H1 (cell line): ENCODE results near the gene SYMPK.

Source experiments
- BRCA1 ChIP-seq: IDR thresholded peaks from 2 replicates; pipeline ENCODE4 v1.6.1; 2012; ENCODE audit warnings: low read depth, low read length, improper control_type of control experiment
- CEBPB ChIP-seq: IDR thresholded peaks from 2 replicates; pipeline ENCODE4 v1.6.1; 2012; ENCODE audit warnings: low read depth, low read length
- GABPA ChIP-seq: IDR thresholded peaks from 2 replicates; pipeline ENCODE4 v1.6.1; 2011; ENCODE audit warnings: mild to moderate bottlenecking, low read length, moderate library complexity, borderline replicate concordance; ENCODE audit not compliant: insufficient read depth
- POLR2A ChIP-seq, 2 experiments: IDR thresholded peaks; 1 replicate in 1 of 2; 2 replicates in 1 of 2; pipeline ENCODE4 v1.6.1; 2011; ENCODE audit warnings: low read depth in 2 of 2, low read length in 2 of 2, mild to moderate bottlenecking in 2 of 2; ENCODE audit errors: control extremely low read depth in 1 of 2
- POLR2AphosphoS5 ChIP-seq: IDR thresholded peaks from 2 replicates; pipeline ENCODE4 v1.6.1; 2011; ENCODE audit warnings: low read depth, low read length
- RAD21 ChIP-seq, 2 experiments: IDR thresholded peaks in 1 of 2; conservative IDR thresholded peaks in 1 of 2; 2 replicates each; pipeline ENCODE4 v1.6.1; 2011; ENCODE audit warnings: low read depth in 2 of 2, low read length in 2 of 2, improper control_type of control experiment in 1 of 2, inconsistent platforms in 1 of 2, mild to moderate bottlenecking in 1 of 2, moderate library complexity in 1 of 2
- SAP30 ChIP-seq: fragments of 300-600 bp; sonication (generic); IDR thresholded peaks from 2 replicates; pipeline ENCODE4 v1.7.1; 2012; ENCODE audit warnings: low read length, moderate library complexity, mild to moderate bottlenecking, inconsistent platforms; ENCODE audit not compliant: insufficient read depth, insufficient replicate concordance
- SP4 ChIP-seq: IDR thresholded peaks from 2 replicates; pipeline ENCODE4 v1.6.1; 2012; ENCODE audit warnings: low read length, inconsistent platforms
- TEAD4 ChIP-seq: IDR thresholded peaks from 2 replicates; pipeline ENCODE4 v1.6.1; 2012; ENCODE audit warnings: low read depth, low read length, inconsistent platforms, mixed read lengths
- YY1 ChIP-seq: IDR thresholded peaks from 2 replicates; pipeline ENCODE4 v1.6.1; 2011; ENCODE audit warnings: low read depth, mild to moderate bottlenecking, low read length
- TF ChIP-seq, protein P1 (sequence below), 3 experiments: IDR thresholded peaks; 1 replicate in 2 of 3; 2 replicates in 1 of 3; pipeline versions ENCODE4 v1.5.1 to v1.6.1; 2011; ENCODE audit warnings: low read length in 3 of 3, mild to moderate bottlenecking in 3 of 3, inconsistent platforms in 2 of 3, low read depth in 1 of 3, moderate library complexity in 1 of 3; ENCODE audit not compliant: insufficient read depth in 1 of 3; ENCODE audit errors: control extremely low read depth in 1 of 3
- TF ChIP-seq, protein P2 (sequence below): IDR thresholded peaks from 2 replicates; pipeline ENCODE4 v1.6.1; 2011; ENCODE audit warnings: low read length, improper control_type of control experiment
- TF ChIP-seq, protein P3 (sequence below): IDR thresholded peaks from 2 replicates; pipeline ENCODE4 v1.6.1; 2012; ENCODE audit warnings: inconsistent platforms

DNA sequence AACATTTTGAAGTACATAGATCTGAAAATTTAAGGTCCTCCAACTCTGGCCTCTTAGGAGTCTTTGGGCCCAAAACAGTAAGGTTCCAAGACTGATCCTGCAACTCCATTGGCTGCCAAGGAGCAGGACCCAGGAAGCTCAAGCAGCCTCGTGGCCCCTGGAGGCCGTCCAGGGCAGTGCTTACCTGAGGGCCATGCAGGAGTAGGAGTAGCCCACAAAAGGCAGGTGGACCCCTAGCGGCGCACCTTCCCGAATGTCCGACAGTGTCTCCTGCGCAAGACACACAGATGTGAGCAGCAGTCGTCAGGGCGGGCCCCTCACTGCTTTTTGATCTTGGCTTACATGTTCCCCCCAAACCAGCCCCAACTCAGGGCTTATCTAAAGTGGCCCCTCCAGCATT lies 88.2 kb downstream of the SYMPK start:
- TF ChIP-seq SAP30, result no peak
- TF ChIP-seq, protein P1, sequence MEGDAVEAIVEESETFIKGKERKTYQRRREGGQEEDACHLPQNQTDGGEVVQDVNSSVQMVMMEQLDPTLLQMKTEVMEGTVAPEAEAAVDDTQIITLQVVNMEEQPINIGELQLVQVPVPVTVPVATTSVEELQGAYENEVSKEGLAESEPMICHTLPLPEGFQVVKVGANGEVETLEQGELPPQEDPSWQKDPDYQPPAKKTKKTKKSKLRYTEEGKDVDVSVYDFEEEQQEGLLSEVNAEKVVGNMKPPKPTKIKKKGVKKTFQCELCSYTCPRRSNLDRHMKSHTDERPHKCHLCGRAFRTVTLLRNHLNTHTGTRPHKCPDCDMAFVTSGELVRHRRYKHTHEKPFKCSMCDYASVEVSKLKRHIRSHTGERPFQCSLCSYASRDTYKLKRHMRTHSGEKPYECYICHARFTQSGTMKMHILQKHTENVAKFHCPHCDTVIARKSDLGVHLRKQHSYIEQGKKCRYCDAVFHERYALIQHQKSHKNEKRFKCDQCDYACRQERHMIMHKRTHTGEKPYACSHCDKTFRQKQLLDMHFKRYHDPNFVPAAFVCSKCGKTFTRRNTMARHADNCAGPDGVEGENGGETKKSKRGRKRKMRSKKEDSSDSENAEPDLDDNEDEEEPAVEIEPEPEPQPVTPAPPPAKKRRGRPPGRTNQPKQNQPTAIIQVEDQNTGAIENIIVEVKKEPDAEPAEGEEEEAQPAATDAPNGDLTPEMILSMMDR (IDR thresholded peaks at IDR 0.05; ENCODE audit: control extremely low read depth in 1 of 3, insufficient read depth in 1 of 3, low read depth in 1 of 3, low read length in 3 of 3), result peak; percentile 77 to 93 (median 83)
- no peak for TF ChIP-seq TEAD4
- TF ChIP-seq POLR2A (IDR thresholded peaks at IDR 0.05; ENCODE audit: control extremely low read depth in 1 of 2, low read depth in 2 of 2, low read length in 2 of 2), result no peak
- TF ChIP-seq GABPA, result no peak; the same call in 1 of the 2 replicates
- TF ChIP-seq, protein P2, sequence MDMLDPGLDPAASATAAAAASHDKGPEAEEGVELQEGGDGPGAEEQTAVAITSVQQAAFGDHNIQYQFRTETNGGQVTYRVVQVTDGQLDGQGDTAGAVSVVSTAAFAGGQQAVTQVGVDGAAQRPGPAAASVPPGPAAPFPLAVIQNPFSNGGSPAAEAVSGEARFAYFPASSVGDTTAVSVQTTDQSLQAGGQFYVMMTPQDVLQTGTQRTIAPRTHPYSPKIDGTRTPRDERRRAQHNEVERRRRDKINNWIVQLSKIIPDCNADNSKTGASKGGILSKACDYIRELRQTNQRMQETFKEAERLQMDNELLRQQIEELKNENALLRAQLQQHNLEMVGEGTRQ, result no peak
- TF ChIP-seq YY1, result peak; percentile 24; the same call in 1 of the 2 replicates
- TF ChIP-seq CEBPB, result no peak
- TF ChIP-seq RAD21 (IDR thresholded peaks at IDR 0.05 in 1 of 2, conservative IDR thresholded peaks at IDR 0.05 in 1 of 2; ENCODE audit: low read depth in 2 of 2, low read length in 2 of 2), result peak in 1 of 2 experiments; percentile 36; a peak in 2 of 4 replicates
- TF ChIP-seq SP4, result no peak
- TF ChIP-seq POLR2AphosphoS5, result peak; percentile 40; the same call in 1 of the 2 replicates
- TF ChIP-seq, protein P3, sequence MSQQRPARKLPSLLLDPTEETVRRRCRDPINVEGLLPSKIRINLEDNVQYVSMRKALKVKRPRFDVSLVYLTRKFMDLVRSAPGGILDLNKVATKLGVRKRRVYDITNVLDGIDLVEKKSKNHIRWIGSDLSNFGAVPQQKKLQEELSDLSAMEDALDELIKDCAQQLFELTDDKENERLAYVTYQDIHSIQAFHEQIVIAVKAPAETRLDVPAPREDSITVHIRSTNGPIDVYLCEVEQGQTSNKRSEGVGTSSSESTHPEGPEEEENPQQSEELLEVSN, result no peak
- no peak for TF ChIP-seq BRCA1
